Activated gamma-delta T cell treated with anti-CD3 and anti-CD28 coated beads, Interleukin-2, amount 50 U/mL, for 16 hours (primary cell): Measurements from ENCODE around the gene LTBP3.
A peak's percentile ranks its signal among the peaks of the same experiment; 100 is the strongest.

Experiments used
- DNase-seq: peaks from one replicate; pipeline ENCODE4 v3.0.0-alpha.2; 2020; ENCODE audit warnings: low read depth

LTBP3 gene

DNA sequence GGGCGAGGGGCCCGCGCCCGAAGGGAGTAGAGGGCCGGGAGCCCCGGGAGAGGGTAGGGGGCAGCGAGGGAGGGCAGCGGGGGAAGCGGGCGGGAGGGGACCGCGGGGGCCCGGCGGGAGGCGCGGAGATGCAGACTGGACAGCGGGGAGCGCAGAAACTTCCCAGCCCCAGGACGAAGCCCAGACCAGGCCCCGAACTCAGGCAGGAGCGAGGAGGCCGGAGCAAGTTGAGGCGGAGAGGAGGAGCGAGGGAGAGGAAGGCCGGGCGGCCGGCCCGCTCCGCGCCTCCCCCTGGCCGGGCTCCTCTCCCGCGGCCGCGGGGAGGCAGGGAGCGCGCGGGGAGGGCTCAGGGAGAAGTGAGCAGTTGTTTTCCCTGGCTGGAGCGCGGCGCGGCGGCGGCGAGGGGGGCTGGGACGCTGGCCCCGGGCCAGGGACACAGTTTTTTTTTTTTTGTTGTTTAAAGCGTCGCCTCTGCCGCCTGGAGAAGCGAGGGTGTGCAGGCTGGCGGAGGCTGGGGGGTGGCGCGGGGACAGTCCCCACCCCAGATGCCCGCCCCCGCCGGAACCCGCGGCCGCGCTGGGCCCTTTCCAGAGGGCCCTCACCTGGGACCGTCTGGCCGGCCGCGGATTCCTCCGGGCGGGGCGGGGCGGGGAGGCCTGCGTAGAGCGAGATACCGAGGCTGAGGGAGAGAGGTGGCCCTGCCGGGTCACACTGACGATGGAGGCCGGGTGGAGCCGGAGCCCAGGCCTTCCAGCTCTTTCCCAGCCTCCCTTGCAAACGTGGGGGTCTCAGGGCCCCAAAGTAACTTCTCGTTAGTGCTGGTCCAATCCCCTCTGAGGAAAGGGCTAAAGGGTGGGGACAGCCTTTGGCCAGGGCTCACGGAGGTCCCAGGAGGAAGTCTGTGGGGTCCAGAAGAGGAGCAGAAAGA, at the start of gene LTBP3:
TSS of gene LTBP3 (minus strand) at position 358 of the 928 bp plus-strand sequence. CDS start 400 bp downstream, outside the sequence.
- no peak for DNase-seq

DNA sequence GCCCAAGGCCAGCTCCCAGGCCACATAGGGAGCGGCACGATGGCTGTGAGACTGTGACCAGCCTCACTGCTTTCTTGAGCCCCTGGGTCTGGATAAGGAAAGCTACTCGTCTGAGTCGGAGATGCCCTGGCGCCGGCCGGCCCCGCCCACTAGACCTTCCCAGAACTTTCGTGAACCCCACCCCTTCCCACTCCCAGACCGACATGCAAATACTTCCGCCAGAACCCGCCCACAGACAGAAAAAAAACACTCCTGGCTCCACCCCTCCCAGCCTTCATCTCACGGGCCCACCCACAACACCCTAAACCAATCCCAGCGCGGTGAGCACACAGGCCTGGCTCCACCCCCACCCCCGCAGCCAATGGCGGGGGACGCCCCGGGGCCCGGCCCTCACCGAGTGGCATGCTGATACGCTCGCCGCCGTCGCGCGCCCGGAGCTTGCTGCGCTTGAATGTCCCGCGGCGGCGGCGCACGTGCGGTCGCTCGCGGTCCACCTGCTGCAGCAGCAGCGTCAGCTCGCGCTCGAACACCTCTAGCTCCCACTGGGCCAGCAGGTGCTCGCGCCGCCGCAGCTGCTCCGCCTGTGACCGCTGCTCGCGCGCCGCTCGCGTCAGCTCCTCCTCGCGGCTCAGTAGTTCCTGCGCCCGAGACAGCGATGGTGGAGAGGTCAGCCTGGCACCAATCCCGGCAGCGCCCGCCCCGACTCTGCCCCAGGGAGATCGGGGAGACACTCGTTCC, 48.9 kb upstream of the LTBP3 start:
- DNase-seq = no peak

DNA sequence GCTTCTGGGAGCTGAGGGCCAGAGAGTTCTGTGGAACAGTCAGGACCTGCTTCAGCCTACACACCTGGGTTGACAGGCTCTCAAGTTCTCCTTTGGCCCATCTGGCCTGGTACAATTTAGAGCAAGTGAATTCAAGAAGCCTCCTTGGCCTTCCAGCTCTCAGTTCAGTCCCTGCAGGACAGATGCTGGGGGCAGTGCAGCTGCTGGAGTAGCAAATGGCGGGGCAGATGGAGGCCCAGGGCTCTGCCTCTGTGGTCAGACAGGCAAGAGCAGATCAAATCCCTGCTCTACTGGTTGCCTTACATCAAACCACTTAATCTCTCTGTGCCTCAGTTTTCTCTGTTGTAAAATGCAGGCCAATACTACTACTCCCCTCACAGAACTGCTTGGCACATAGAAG, 46.1 kb upstream of the LTBP3 start:
- DNase-seq = no peak

DNA sequence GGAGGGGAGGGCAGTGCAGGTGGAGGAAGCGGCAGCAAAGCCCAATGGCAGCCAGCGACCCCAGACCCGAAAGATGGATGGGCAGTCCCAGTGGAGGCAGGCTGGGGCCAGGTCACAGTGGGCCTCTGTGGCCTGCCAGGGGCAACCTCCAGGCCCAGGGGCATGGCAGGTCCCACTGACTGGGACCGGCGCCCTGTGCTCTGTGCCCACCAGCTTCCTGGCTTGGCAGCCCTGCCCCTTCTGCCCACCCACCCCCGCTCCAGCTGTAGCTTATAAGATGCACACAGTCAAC, 41.7 kb upstream of the LTBP3 start:
- no peak for DNase-seq

DNA sequence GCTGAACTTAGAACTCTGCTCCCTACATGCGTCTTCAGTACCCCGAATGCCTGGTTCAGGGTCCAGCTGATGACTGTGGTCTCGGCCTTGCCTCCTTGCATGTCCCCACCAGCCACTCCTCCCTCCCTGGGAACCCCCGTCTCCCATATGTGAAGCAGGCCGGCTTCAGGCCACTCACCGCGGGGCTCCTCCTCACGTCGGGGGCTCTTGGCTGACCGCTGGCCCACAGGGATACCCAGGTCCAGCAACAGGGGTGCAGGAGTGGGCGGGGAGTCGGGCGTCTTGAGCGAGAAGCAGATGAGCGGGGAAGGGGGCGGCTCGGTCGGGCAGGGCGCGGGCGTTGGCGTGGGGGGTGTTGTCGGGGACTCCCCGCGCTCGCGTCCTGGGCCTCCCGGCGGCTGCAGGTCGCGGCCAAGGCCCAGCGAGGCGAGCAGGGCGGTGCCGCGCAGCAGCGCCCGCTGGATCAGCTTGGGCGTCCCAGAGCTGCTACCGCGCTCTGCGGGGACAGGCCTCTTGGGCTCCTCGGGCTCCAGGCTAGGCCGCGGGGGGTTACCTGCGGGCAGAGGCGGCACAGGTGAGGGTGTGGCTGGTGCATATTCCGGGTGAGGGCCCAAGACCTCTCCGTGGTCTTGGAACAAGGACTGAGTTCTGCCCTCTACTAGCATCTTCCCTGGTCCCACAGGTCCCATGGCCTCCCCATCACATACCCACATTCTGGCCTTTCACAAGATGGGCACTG, 41.2 kb upstream of the LTBP3 start:
- no peak for DNase-seq

DNA sequence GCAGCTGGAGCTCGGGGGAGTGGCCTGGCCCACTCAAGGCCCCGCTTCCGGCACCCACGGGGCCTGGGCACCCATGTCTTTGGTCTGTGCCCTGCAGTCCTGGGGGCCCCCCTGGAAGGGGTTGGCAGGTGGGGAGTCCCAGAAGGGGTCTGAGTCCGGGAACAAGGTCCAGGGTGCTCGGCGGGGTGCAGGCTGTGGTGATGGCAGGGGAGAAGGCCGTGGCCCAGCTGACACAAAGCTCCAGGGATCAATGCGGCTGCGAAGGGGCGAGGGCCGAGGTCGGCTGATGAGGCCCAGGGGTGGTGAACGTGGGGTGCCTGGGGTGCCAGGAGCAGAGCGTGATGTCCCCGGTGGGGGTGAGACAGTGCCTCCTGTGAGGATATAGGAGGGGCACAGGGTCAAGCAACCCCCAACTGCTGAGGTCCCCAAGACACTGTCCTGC, 40.1 kb upstream of the LTBP3 start:
- DNase-seq = no peak

DNA sequence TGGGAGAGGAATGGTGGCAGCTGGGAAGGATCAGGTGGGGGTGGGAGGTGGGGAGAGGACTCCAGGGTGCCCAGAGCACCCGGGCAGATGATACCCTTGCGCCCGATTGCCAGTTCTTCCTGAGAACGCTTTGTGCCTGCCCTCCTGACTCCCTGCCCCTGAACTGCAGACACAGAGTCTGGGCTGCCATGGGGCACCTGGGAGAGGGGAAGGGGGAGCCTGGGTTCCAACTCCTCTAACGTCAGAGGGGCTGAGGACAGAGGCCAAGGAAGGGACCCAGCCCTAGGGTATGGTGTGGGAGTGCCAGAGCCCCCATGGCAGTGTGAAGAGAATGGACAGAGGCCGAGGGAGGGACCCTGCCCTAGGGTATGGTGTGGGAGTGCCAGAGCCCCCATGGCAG, 38.4 kb upstream of the LTBP3 start:
- no peak for DNase-seq

DNA sequence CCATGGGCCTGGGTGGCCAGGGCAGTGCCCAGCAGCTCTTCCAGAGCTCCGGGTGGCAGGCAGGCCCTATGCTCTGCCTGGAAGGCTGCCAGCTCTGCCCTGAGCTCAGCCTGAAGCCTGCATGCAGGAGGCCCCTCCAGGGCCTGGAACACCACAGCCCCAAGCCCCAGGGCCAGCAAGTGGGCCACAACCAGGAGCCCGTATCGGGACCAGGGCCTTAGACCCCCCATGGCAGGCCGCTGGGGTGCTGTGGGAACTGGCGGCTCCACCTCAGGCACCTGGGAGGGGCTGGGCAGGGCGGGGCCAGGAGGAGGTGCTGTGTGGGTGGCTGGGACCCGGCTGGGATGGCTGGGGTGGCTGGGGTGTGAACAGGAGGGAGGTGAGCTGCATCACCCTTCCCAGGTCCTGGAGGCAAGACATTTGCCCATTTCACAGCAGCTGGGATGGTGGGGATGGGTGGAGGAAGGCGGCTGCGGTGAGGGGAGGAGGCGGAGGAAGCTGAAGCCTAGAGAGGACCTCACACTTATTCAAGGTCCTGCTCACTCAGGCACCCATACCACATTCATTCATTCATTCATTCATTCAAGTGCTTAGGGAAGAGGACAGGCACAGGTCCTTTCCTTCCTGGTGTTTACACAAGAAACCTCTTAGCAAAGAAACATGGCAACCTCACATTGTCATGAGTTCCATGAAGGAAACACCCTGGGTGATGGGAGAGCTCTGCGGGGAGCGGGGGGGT, 37.6 kb upstream of the LTBP3 start, which contains the start of gene KCNK7:
TSS of gene KCNK7 (minus strand) at position 258 of the 739 bp plus-strand sequence. CDS start at position 230, 28 bp downstream.
- DNase-seq = no peak

DNA sequence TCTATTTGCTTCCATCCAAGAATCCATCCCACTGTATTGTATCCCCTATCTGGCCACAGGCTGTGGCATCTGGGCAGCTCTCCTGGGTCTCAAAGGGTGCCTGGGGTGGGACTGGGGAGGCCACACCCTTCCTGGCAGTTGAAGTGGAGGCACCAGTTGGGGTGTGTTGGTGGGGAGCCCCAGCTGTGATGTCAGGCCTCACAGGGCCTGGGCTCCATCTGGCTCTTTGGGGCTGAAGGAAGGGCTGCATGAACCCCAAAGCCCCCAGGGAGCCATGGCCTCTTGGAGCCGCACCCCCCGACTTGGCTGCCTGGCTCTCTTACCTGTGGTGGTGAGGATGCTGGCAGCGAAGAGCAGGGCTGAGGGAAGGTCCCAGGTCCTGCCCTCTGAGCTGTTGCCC, 37.0 kb upstream of the LTBP3 start:
- no peak for DNase-seq

DNA sequence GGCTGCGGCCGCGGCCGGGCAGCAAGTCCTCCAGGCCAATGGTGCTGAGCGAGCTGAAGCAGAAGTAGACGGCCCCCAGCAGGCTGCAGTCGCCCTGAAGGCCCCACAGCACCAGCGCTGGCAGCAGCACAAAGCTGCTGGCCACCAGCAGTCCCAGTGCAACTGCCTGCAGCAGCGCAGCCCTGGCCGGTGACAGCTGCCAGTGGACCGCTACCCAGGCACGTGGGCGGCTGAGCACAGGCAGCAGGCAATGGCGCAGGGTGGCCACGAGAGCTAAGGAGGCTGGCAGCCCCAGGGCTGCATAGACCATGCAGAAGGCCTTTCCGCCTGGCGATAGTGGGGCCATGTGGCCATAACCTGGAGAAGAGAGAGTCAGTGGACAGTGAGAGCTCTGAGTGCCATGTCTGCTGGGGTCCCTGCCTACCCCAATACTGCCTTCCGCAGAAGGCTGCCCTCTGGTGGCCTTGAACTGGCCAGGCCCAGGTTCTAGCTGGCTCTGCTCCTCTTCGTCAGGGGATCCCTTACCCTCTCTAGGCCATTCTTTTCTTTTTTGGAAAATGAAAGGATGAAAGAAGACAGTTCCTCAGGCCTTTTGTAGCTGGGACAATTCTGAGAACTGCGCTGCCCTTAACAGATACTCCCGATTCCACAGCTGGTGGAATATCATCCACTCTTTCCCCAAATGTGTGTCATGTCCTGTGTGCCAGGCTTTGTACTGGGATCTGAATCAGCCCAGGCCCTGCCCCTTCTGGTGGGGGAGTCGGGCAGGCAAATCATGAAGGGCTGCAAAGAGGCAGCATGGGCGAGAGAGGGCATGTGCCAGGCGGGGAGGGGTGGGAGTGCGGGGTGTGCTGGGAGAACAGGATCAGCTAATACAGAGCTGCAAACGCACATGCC, 35.6 kb upstream of the LTBP3 start:
- no peak for DNase-seq

DNA sequence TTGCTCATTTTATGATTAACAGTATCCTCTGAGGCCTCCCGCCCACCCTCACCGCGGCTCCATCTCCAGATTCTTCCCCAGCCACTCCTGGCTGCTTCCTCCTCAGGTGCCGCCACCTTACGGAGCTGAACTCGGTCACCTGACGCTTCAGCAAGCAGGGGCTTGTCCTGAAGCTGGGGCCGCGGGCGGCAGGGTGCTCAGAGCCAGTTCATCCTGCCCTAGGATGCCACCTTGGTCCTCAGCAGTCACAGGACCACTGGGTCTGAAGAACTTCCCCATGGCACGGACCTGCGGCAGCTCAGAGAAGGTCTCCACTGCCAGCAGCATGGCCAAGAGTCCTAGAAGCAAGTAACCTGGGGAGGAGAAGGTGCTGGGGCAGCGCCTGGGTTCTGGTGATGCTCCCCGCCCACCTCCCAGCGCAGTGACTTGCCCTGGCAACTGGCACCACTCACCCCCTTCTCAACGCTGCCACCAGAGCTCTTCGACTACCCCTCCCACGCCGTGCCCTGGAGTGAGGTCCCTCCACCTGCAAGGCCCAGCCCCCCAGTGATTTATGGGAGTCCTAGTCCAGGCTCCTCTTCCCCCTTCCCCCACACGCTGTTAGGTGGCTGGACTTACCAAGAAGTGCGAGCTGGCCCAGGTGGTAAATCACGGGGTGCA, 34.8 kb upstream of the LTBP3 start:
- no peak for DNase-seq

DNA sequence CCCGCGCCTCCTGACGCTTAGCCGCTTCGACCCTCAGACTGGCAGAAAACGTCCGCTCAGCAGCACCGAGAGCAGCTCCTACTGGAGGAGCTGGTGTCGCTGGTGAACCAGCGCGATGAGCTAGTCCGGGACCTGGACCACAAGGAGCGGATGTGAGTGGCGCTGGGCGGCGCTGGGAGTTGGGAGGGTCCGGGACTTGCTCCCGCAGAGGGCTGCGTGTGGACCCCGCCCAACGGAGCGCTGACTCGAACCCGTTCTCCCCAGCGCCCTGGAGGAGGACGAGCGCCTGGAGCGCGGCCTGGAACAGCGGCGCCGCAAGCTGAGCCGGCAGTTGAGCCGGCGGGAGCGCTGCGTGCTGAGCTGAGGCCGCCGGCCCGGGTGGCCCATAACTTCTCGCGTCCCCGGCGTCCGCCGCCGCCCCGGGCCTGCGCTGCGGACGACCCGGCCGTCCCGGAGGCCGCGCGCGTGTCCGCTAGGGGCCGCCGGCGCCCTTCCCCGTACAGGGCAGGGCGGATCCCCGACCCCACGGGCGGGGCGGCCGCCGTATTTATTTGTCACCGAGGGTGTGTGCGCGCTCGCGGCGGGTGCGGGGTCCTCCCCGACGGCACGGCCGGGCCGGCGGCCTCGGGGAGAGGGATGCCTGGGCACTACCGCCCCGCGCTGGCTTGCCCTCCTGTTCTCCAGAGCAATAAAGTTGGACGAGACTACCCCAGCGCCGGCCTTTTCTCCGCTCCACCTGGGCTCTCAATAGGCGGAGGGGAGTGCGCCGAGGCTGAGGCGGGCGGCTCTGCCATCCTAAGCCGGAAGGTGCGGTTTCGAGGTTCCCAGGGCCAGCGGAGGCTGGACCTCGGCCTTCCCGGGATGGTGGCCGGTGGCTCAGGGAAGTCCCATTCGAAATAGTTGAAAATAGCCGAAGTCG, 34.0 kb upstream of the LTBP3 start:
- DNase-seq = no peak

DNA sequence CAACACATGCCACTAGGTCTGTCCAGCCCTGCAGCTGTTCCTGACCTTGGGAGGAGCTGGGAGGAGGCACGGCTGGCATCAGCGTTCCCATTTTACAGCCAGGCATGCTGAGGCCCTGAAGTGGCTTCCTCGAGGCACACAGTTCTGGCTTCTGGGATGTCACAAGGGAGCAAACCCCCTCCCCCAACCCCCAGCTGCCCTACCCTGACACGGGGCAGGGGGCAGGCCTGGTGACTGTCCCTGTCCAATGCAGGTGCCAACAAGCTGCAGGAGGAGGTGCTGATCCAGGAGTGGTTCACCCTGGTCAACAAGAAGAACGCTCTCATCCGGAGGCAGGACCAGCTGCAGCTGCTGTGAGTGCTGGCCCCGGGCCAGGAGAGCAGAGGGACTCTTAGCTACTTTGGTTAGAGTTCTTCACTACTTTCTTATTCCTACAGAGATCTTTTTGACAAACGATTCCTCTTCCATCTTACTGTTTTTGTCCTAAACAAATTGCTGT, 32.1 kb upstream of the LTBP3 start:
- DNase-seq = no peak

DNA sequence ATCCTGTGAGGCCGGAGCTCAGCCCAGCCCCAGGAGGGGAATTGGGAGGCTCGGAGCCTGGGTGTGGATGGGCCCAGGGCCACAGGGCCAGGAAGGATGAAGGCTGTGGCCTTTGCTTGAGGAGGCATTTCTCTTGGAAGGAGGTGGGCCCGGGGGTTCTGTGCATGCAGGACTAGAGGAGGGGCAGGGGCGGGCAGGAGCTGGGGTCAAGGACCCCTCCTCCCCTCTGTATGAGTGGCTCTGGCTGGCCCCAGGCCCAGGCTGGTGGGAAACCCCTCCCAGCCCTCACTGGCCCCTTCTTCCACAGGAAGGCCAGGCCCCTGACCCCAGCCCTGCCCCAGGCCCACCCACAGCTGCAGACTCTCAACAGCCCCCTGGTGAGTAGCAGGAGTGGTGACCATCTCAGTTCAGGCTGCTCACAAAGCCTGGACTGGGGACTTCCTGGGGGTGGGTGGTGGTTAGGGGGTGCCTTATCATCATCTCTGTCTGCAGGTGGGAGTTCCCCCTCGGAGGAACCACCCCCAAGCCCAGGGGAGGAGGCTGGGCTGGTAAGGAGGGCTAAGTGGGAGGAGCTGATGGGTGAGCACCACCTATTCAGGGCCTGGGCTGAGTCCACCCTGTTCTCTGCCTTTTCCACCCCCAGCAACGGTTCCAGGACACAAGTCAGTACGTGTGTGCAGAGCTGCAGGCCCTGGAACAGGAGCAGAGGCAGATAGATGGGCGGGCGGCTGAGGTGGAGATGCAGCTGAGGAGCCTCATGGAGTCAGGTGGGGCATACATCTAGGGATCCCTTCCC, 31.5 kb upstream of the LTBP3 start:
- no peak for DNase-seq

DNA sequence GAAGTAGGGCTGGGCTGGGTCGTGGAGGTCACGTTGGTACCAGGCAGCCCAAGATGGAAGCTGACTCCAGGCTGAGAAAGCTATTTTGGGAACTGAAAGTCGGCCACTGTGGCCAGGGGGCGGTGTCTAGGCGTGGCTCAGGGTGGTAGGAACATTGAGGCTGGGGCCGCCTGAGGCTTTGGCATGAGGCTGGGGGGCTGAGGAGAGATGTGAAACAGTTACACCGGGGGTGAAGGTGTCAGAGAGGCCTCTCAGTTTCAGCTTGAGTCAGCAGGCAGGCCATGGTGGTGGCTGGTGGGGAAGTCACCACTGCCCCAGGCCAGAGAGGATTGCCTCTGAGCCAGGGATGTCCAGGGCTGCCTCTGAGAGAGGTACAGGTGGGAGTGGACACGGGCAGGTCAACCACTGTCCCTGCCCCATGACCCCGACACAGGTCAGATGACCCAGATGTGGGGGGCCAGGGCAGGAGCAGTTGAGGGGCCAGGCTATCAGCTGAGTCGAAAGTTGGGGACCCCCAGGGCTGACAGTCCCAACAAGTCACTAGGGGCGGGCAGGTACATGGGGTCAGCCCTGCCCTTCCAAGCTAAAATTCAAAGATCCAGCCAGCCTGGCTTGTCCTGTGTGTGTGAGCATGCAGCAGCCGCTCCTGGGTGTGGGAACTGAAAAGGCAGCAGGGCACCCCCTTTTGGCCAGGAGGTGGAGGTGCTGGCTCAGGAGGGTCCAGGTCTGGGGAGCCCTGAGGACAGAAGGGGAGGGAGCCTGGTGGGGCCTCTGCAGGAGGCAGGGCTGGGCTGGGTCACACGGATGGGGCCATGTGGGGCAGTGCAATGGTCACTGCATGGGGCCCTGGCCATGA, 30.3 kb upstream of the LTBP3 start:
- DNase-seq = peak; percentile 54

DNA sequence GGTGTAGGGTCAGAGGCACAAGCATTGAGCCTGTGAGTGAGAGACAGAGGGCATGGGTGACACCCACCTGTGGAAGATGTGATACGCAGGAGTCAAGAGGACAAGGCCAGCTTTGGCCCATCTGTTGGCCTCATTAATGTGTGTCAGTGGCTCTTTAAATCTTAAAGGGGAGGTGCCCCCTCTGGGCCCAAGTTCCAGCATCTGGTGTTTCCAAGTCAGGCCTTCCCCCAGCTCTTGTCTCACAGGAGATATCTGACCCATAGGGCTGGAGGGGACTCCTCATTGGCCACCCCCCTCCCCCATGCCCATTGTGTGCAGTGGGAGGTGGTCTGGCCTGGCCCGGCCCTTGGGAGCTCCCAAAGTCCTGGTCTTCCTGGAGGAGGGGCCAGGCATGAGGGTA, 28.5 kb upstream of the LTBP3 start:
- DNase-seq = no peak

DNA sequence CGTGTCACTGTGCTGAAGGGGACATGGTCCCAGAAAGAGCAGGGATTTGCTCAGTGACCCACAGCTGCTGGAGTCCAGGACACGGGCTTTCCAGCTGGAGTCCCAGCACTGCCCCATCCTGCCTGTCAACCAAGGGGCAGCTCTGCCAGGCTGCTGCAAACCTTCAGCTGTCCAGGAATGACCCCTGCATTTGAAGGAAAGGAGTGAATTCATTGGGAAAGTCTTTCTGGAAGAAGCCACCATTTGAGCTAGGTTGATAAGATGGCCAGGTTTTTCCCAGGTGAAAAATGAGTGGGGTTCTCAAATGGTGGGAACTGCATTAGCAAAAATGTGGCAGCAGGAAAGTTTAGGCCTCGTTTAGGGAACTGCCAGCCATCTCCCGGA, 28.1 kb upstream of the LTBP3 start:
- no peak for DNase-seq
